AG04449 (cell line): ENCODE results near the gene SMIM8.

ENCODE experiments used
- CTCF ChIA-PET: fragments of 350-600 bp; formaldehyde crosslinking; extraction: SDS; loops from one replicate; lab custom pipeline; 2021; ENCODE audit warnings: antibody characterized with exemption; lab: Yijun Ruan, JAX
- POLR2A ChIA-PET: fragments of 400-600, 350-600 bp; formaldehyde crosslinking; extraction: SDS; loops from one replicate; lab custom pipeline; 2020; ENCODE audit warnings: antibody characterized with exemption, inconsistent platforms; lab: Yijun Ruan, JAX
- DNase-seq: peaks from one replicate; pipeline ENCODE4 v3.0.0-alpha.2; 2010; ENCODE audit warnings: low read depth, low spot score
- H3K4me3 ChIP-seq: 2 replicates; pipeline ENCODE4 v1.5.1; 2011; ENCODE audit warnings: low read depth, mild to moderate bottlenecking, control low read depth, low read length
- CTCF ChIP-seq: IDR thresholded peaks from one replicate; pipeline ENCODE4 v1.5.1; 2011; ENCODE audit warnings: mild to moderate bottlenecking, moderate library complexity, low read length, control low read depth, inconsistent platforms; ENCODE audit not compliant: insufficient read depth; ENCODE audit errors: missing control alignments

SMIM8 gene

GRCh38 chr6:87281426-87281825 is 41.0 kb upstream of the SMIM8 start:
- CTCF ChIA-PET: interaction anchor here (0.7 kb wide), 1 partner anchor 41 kb away, joined by 3 read pairs; no protein-coding TSS in a partner anchor

GRCh38 chr6:87282743-87283142 is 39.6 kb upstream of the SMIM8 start:
- DNase-seq: no peak
- no peak overlapping the region for H3K4me3 ChIP-seq
- ChIA-PET POLR2A (no interaction called here), CTCF (no interaction called here)
- TF ChIP-seq CTCF: no peak

More at GRCh38 chr6:87281426-87281825, 41.0 kb upstream of the SMIM8 start:
- no peak for DNase-seq
- TF ChIP-seq CTCF: no peak
- H3K4me3 ChIP-seq: no peak overlapping the region
- POLR2A ChIA-PET: no interaction called here

GRCh38 chr6:87283461-87283860 is 38.9 kb upstream of the SMIM8 start:
- ChIA-PET CTCF (no interaction called here), POLR2A (no interaction called here)
- H3K4me3 ChIP-seq: no peak overlapping the region
- no peak for TF ChIP-seq CTCF
- DNase-seq: no peak

GRCh38 chr6:87287251-87287650 is 35.1 kb upstream of the SMIM8 start:
- no peak for DNase-seq
- ChIA-PET POLR2A (no interaction called here), CTCF (no interaction called here)
- no peak overlapping the region for H3K4me3 ChIP-seq
- TF ChIP-seq CTCF: no peak

GRCh38 chr6:87289571-87289970 is 32.8 kb upstream of the SMIM8 start:
- TF ChIP-seq CTCF: no peak
- DNase-seq: no peak
- no peak overlapping the region for H3K4me3 ChIP-seq
- ChIA-PET POLR2A (no interaction called here), CTCF (interaction anchor here (1.5 kb wide), 1 partner anchor 32 kb away, joined by 5 read pairs; the partner anchor contains the start of gene SMIM8)

GRCh38 chr6:87291883-87292282 is 30.5 kb upstream of the SMIM8 start:
- ChIA-PET CTCF (interaction anchor here (0.8 to 2.2 kb wide), 2 partner anchors 30 to 31 kb away, joined by 3 to 9 read pairs; partner anchors contain the start of gene SMIM8), POLR2A (no interaction called here)
- no peak overlapping the region for H3K4me3 ChIP-seq
- DNase-seq: no peak
- no peak for TF ChIP-seq CTCF
